ENCODE data around the gene AJAP1. TPM values are rescaled to one million over a fixed set of nuclear protein-coding genes. Genes with fewer than 3 reads are reported as not detected.

Gene AJAP1
- total RNA-seq, 3 donors from 2014 or later = 0.16 to 0.66 (median 0.44) TPM

- DNase-seq (ENCODE audit: low spot score in 2 of 2) = no peak
- no peaks in the 10 kb centered on the region for H3K9me3 ChIP-seq
- intact Hi-C loops (cut with DNase I; ENCODE audit: low total_unique reads) = no loop called here
- H3K27ac ChIP-seq = no peak overlapping the region
- TF ChIP-seq CTCF (IDR thresholded peaks at IDR 0.05) (no peak), POLR2AphosphoS5 (IDR thresholded peaks at IDR 0.05) (no peak), POLR2A (IDR thresholded peaks at IDR 0.05) (no peak)
- no peak overlapping the region for H3K4me3 ChIP-seq
- H3K4me1 ChIP-seq = no peaks in the 10 kb centered on the region
- peaks cover 0 to 9% of the 10 kb centered on the region in 2 donors for H3K27me3 ChIP-seq
- no peaks in the 10 kb centered on the region for H3K36me3 ChIP-seq
Observed at GRCh38 chr1:4792565-4792964, 138.2 kb downstream of the AJAP1 start.

GRCh38 chr1:4794020-4794780 lies 139.8 kb downstream of the AJAP1 start:
- intact Hi-C loops (cut with DNase I; ENCODE audit: low total_unique reads) = no loop called here
- Histone ChIP-seq H3K27me3 (peaks cover 0 to 9% of the 10 kb centered on the region in 2 donors), H3K36me3 (no peaks in the 10 kb centered on the region), H3K9me3 (no peaks in the 10 kb centered on the region), H3K27ac (no peak overlapping the region), H3K4me1 (no peaks in the 10 kb centered on the region), H3K4me3 (no peak overlapping the region)
- no peak for DNase-seq (ENCODE audit: low spot score in 2 of 2)
- TF ChIP-seq POLR2AphosphoS5 (IDR thresholded peaks at IDR 0.05) (no peak), CTCF (IDR thresholded peaks at IDR 0.05) (no peak), POLR2A (IDR thresholded peaks at IDR 0.05) (no peak)

- TF ChIP-seq POLR2A (IDR thresholded peaks at IDR 0.05) (no peak), POLR2AphosphoS5 (IDR thresholded peaks at IDR 0.05) (no peak), CTCF (IDR thresholded peaks at IDR 0.05) (no peak)
- Histone ChIP-seq H3K36me3 (no peaks in the 10 kb centered on the region), H3K27me3 (peaks cover 0 to 9% of the 10 kb centered on the region in 2 donors), H3K27ac (no peak overlapping the region), H3K9me3 (no peaks in the 10 kb centered on the region), H3K4me3 (no peak overlapping the region), H3K4me1 (no peaks in the 10 kb centered on the region)
- DNase-seq (ENCODE audit: low spot score in 2 of 2) = no peak
- intact Hi-C loops (cut with DNase I; ENCODE audit: low total_unique reads) = no loop called here
Observed at GRCh38 chr1:4796161-4797015, 142.0 kb downstream of the AJAP1 start.

GRCh38 chr1:4797016-4797410 lies 142.6 kb downstream of the AJAP1 start:
- no peak for DNase-seq (ENCODE audit: low spot score in 2 of 2)
- H3K27me3 ChIP-seq = peaks cover 0 to 9% of the 10 kb centered on the region in 2 donors
- TF ChIP-seq CTCF (IDR thresholded peaks at IDR 0.05) (no peak), POLR2AphosphoS5 (IDR thresholded peaks at IDR 0.05) (no peak), POLR2A (IDR thresholded peaks at IDR 0.05) (no peak)
- no peaks in the 10 kb centered on the region for H3K9me3 ChIP-seq
- H3K4me3 ChIP-seq = no peak overlapping the region
- intact Hi-C loops (cut with DNase I; ENCODE audit: low total_unique reads) = no loop called here
- no peak overlapping the region for H3K27ac ChIP-seq
- no peaks in the 10 kb centered on the region for H3K4me1 ChIP-seq
- H3K36me3 ChIP-seq = no peaks in the 10 kb centered on the region

GRCh38 chr1:4797429-4797828 lies 143.0 kb downstream of the AJAP1 start:
- intact Hi-C loops (cut with DNase I; ENCODE audit: low total_unique reads) = no loop called here
- DNase-seq (ENCODE audit: low spot score in 2 of 2) = no peak
- no peaks in the 10 kb centered on the region for H3K9me3 ChIP-seq
- no peaks in the 10 kb centered on the region for H3K4me1 ChIP-seq
- TF ChIP-seq POLR2AphosphoS5 (IDR thresholded peaks at IDR 0.05) (no peak), CTCF (IDR thresholded peaks at IDR 0.05) (no peak), POLR2A (IDR thresholded peaks at IDR 0.05) (no peak)
- H3K36me3 ChIP-seq = no peaks in the 10 kb centered on the region
- H3K27me3 ChIP-seq = peaks cover 0 to 9% of the 10 kb centered on the region in 2 donors
- H3K27ac ChIP-seq = no peak overlapping the region
- no peak overlapping the region for H3K4me3 ChIP-seq

All from breast epithelium (tissue), 4 donors.